Kidney tubule cell (primary cell): ENCODE data around the gene HCFC1R1.
A peak's percentile ranks its signal among the peaks of the same experiment; 100 is the strongest.

Experiments
- DNase-seq: peaks from one replicate; pipeline ENCODE4 v3.0.0-alpha.2; 2018; ENCODE audit warnings: low spot score

HCFC1R1 gene

GRCh38 chr16:3001316-3001715 is 22.4 kb downstream of the HCFC1R1 start:
- no peak for DNase-seq

- DNase-seq: no peak
Measured at GRCh38 chr16:3000540-3000939, 23.2 kb downstream of the HCFC1R1 start.

GRCh38 chr16:2999929-3000328 is 23.8 kb downstream of the HCFC1R1 start:
- DNase-seq: no peak

- DNase-seq: no peak
Measured at GRCh38 chr16:2996298-2996697, 27.4 kb downstream of the HCFC1R1 start.

GRCh38 chr16:2992383-2993081 is 31.2 kb downstream of the HCFC1R1 start:
- no peak for DNase-seq

GRCh38 chr16:2991566-2992261 is 32.0 kb downstream of the HCFC1R1 start:
- no peak for DNase-seq

- DNase-seq: no peak
Measured at GRCh38 chr16:2990891-2991290, 32.9 kb downstream of the HCFC1R1 start.

- DNase-seq: no peak
Measured at GRCh38 chr16:2988590-2989099, 35.1 kb downstream of the HCFC1R1 start.

- DNase-seq: no peak
Measured at GRCh38 chr16:2987833-2988232, 35.9 kb downstream of the HCFC1R1 start.

GRCh38 chr16:2987286-2987685 is 36.5 kb downstream of the HCFC1R1 start:
- no peak for DNase-seq

- DNase-seq: no peak
Measured at GRCh38 chr16:2986623-2987188, 37.0 kb downstream of the HCFC1R1 start.

GRCh38 chr16:2985893-2986355 is 37.8 kb downstream of the HCFC1R1 start:
- no peak for DNase-seq

GRCh38 chr16:2985462-2985861 is 38.3 kb downstream of the HCFC1R1 start:
- no peak for DNase-seq

GRCh38 chr16:2983706-2984136 is 40.0 kb downstream of the HCFC1R1 start:
- peak; percentile 89 for DNase-seq

- no peak for DNase-seq
Measured at GRCh38 chr16:2982402-2982801, 41.3 kb downstream of the HCFC1R1 start.

GRCh38 chr16:2981899-2982250 is 41.9 kb downstream of the HCFC1R1 start:
- DNase-seq: no peak

GRCh38 chr16:2981177-2981898 is 42.4 kb downstream of the HCFC1R1 start:
- no peak for DNase-seq

- DNase-seq: peak; percentile 90
Measured at GRCh38 chr16:2980227-2981176, 43.2 kb downstream of the HCFC1R1 start, which contains the start of gene PKMYT1. TSS of gene PKMYT1 (minus strand) at chr16:2980446. CDS start at chr16:2979657, 789 bp downstream.

GRCh38 chr16:2979669-2980226 is 44.0 kb downstream of the HCFC1R1 start:
- DNase-seq: peak; percentile 29

GRCh38 chr16:2977440-2977839 is 46.3 kb downstream of the HCFC1R1 start:
- no peak for DNase-seq

GRCh38 chr16:2976673-2977072 is 47.1 kb downstream of the HCFC1R1 start:
- no peak for DNase-seq
